NCI-H128 (cell line): ENCODE measurements around the gene PTPRB.

Experiments used
- DNase-seq: peaks from one replicate; lab custom pipeline; 2025; ENCODE audit not compliant: unreplicated experiment; lab: John Stamatoyannopoulos, UW

Gene PTPRB

DNA sequence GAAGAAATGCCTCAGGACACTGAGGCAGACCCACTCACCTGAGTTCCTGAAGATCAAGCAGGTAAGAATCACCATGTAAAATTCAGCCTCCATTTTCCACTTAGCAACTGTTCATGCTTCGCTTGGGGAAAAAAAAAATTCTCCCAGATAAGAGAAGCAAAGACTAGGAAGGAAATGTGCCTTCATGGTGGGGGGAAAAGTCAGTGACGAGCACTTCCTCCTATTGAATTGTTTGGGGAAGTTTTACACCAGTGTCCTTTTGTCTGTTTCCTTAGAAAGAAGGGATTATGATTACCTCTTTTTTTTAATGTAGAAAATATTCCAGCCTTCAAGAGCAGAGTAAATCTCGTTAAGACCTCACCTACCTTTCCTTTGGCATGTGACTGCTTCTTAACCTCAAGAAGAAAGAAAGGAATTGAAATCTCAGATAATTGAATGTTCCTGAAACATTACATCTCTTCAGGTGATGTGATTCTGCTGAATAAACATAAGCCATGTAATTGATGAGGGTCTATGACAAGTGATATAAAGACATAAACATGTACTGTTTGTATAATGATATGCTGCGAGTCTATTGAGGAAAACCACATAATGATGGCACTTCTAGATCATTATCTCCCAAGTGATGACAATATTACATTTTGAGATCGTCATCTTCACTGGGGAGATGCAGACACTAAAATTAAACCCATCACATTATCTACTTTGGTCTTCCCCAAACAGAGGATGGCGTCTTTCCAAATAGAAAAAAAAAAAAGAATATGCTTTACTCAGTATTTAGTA is at the start of gene PTPRB:
Gene PTPRB (minus strand): TSS at position 127 of the 783 bp plus-strand sequence. CDS start 34 bp downstream, at position 93.
- DNase-seq = no peak

DNA sequence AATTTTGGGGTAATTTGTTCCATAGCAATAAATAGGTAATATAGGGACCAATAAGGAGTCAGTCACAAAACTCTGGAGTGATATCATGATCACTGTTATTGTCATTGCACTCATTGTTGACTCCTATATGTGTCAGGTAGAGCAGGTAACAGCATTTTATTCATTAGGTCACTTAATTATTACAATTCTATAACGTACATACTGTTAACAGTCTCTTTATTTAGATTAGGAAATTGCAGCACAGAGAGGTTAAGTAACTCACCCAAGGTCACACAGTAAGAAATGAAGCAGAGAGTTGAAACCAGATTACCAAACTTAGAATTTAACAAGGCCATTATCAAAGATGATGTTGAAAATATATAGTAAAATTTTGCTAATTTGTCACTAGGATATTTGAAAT is 49.7 kb upstream of the PTPRB start:
- no peak for DNase-seq

DNA sequence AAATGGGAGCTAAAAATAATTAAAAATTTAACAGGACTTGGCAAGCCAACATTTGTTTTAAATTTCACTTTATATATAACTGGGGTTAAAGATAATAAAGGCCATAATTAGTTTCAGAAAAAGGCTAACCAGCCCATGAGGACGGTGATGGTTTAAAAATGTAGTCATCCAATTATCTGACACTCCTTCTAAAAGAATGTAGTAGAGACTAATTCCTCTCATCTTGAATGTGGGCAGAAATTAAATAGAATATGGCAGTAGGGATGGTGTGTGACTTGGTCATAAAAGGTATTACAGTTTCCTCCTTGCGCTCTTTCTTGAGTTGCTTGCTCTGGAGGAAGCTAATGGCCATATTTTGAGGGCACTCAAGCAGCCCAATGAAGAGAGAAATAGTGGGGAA is 49.1 kb upstream of the PTPRB start:
- DNase-seq = no peak

DNA sequence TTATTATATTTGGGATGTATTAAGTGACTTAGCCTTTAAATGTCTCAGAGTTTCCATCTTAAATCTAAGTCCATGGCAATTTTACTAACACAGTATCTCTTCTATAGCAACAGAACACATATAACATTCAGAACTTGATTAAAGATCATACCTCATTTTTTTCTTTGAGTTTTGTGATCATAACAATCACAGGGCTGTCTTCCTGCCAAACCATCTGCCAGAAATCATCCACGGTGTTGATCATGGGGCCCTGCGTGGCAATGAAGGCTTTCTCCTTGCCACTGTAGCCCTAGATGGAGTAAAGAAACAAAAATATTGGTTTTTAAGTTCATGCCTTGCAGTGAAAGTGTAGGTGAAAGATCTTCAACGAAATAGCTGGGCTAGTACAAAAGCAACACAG is 46.7 kb upstream of the PTPRB start:
- DNase-seq = no peak

DNA sequence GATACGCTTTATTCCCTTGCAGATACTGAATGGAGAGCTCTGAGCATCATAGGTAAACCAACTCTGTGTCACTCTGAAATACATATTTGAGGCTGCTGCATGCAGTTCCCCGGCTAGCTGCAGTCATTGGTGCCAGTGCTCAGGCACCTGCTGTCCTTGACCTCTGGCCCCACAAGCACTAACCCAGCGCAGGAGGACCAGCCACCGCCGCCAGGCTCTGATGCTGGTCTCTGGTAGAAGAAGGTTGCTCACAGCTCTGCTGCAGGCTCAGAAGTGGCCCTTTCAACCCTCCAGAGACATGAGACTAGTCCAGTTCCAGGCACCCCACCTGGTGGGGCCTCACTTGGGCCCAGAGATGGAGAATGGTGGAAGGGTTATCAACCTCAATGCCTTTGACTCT is 34.5 kb upstream of the PTPRB start:
- no peak for DNase-seq

DNA sequence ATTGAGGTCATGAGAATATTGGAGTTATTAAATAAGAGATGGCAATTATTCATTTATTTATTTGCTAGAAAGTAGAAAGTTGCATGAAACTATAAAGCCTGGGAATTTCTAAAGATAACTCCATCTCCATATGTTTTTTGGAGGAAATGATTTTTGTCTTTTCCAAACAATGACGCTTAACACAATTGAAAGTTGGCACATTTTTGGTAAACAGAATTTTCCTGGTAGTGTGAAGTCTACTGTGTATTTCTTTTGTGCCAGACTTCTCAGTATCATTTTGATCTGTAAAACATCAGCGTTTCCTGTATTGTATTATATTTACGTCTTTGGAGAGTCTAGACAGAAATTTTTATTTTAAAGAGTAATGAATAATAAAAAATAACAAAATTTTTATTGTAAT is 33.7 kb upstream of the PTPRB start:
- DNase-seq = no peak

DNA sequence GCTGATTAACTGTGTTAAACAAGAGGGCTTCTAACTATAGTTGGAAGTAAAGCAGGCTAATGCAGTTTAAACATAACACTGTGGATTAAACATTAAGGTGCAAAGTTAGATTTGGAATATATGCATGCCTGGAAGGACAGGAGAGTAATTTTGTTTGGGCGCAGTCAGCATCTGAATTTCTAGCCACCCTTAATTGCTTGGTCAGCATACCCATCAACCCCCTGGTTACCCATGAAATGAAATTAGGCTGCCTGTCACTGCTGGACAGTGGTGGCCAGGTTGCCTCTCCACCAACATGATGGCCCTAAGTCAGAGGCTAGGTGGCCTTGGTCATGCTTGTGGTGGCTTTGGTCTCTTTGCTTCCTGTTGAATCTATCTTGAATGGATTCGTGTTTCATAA is 30.0 kb upstream of the PTPRB start:
- DNase-seq = no peak

DNA sequence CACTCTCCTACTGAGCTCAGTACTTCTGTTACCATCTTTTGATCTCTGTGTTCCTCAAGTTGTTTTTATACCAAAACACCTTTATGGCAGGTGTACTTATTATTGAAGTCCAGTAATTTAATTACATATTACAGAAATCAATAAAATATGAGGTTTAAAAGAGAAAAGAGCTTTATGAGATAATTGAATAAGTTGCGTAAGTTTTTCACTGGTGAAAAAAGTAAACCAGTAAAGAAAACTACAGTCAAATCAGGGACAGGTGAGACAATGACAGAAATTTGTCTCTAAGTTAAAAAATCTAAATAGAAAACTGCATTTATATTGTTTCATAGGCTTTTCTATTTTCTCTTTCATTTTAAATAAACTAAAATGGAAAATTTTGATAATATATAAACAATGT is 29.1 kb upstream of the PTPRB start:
- DNase-seq = no peak

DNA sequence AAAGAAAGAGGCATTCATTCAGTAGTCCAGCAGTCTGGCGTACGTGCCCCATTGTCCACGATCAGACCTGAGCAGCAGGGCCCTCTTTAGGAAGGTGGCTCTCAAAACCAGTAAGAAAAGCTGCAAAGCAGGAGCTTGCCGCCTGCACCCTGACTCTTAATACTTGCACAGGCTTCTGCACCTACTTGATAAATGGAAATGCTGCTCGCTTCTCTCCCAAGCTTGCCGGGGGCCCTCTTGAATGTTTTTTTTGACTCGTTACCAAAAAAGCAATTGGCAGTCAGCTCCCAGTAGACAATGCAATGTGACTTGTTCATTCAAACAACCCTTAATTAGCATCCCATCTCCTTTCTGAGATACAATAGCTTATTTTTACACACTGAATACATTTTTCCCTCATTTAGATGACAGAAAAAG is 27.2 kb upstream of the PTPRB start:
- DNase-seq = no peak

DNA sequence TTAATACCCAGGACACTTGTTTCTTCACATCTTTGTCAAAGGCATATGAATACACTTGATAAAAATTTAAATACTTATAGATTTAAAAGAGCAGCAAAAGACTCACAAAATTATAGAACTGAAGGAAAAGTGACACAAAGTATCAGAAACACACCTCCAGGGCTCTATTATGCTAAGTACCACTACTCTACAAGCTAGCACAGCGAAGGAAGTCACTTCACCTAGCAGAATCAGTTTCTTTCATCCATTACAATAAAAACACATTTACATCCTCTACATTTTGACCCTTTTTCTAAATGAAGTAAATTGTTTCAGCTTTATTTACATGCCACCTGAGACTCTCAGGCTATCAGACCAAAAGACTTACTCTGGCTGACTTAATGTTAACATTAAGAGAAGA is 26.6 kb upstream of the PTPRB start:
- DNase-seq = no peak

DNA sequence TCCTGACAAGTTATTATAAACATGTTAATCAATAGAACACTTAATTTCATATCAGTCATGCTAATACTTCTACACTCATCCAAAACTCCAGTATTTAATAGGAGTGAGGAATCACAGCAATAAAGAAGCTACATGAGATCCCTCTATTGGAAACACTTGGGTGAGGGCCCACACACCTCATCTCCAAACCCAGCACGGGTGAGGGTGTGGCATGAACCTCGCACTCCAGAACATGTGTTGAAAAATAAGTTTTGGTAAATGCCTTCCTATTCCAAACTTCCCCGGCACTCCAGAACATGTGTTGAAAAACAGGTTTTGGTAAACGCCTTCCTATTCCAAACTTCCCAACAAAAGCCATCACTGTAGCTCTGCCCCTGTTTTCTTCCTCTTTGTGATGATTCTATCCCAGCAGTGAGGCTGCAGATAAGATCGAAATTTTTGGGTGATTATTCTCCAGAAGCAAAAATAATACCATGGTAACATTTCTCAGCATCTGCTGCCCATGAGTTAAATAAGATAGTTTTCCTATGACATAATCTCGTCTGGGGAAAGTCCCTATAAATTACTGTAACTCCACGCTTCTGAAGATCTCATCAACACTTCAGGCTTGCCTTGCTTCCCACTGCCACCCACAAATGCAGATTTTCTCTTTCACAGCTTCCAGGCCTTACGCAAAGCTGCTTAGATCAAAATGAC is 24.4 kb upstream of the PTPRB start:
- DNase-seq = no peak

DNA sequence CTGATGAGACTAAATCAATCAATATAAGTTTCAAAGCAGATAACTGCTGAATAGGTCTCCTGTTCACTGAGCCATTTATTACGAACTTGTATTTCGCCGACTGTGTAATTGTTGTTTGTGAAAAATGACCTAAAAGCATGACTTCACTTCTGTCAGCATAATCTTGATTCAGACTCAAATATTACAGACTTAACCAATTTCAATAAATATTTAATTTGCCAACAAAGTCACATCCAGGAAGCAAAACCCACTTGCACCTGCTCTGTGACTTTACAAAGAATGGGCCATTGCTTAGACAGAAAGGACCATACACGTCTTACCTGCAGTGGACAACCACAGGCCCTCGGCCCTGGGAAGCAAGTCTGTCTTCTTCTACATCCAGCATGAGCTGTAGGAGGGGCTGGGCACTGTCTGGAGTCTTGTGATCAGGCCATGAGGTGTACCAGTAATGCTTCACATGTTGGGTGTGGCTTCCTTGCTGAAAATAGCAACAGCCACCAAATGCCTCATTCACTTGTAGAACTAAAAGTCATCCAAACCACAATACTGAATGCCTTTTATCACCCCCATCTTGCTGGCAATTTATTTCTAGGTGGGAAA is 23.5 kb upstream of the PTPRB start:
- no peak for DNase-seq

DNA sequence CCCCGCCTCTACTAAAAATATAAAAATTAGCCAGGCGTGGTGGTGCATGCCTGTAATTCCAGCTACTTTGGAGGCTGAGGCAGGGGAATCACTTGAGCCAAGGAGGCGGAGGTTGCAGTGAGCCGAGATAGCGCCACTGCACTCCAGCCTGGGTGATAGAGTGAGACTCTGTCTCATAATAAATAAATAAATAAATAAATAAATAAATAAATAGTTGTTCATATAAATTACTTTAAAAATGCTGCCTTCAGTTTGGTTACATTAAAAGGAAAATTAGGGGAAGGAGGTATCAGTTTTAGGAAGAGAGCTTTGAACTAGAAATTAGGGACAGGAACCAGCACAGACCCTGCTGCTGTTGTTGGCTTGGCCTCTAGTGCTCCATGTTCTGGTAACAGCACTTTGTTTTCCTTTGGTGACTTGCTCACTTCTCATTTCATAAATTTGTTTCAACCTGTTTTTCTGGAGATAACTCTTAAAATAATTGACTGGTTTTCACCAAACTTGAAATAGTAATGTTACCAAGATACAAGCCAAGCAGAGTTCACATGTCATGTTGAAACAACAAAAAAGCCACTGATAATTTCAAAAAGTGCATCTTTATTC is 22.9 kb upstream of the PTPRB start:
- no peak for DNase-seq

DNA sequence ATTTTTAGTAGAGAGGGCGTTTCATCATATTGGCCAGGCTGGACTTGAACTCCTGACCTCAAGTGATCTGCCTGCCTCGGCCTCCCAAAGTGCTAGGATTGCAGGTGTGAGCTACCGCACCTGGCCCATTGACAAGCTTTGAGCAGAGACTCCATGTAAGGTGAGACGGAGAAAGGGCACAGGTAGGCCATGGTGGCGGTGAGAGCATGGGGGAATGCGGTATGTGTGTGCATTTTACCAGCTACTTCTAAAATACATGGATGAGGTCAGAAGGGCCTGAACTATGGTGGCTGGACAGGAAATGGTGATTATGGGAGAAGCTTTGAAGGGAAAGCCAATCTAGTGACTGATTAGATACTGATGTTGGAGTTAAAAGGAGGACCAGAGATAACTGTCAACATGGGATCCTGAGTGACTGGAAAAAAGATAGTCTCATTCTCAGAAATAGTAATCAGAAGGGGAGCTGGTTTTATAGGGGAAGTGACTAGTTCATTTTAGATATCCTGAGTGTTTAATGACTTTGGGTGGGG is 21.9 kb upstream of the PTPRB start:
- DNase-seq = no peak

DNA sequence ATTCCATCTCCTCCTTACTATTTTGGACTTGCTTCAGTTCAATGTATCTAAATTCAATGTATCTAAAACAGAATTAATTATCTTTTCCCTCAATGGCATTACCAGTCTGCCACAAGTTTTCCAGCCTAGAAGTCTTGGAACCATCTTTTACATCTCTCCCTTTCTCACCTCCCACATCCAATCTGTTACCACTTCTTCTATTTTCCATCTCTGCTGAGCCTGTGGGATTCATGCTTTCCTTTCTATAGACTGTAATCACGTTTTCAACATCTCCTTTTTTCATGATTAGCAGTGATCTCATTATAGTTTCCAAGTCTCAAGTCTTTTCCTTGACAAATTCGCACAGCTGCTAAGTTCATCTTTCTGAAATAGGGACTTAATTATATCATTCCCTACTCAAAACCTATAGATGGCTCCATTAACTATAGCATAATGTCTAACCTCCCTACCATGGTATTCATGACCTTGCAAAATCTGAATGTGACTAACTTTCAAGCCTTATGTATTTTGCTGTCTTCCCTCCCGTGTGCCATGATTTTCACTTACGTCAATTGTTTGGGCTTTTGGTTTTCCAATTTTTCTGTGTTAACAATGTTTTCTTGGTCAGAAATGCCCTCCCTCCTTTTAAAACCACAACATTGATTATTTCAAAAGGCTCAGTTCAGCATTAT is 20.5 kb upstream of the PTPRB start:
- no peak for DNase-seq

DNA sequence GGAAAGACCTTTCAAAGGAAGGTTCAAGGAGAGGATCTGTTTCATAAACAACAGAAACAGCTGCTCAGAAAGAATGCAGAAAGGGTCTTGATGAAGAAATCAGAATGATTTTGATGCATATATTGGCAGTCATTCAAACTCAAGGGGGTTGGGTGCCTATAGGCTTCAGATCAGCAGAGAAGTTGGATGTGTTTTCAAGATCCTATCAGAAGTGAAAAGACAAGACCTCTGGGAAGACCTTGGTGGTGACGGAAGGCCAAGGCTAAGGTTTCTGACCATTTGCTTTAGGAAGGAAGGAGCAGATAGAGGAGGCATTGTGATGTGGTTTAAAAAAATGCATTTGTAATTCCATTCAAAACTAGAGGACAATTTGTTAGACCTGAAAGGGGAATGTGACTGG is 15.2 kb upstream of the PTPRB start:
- DNase-seq = no peak

DNA sequence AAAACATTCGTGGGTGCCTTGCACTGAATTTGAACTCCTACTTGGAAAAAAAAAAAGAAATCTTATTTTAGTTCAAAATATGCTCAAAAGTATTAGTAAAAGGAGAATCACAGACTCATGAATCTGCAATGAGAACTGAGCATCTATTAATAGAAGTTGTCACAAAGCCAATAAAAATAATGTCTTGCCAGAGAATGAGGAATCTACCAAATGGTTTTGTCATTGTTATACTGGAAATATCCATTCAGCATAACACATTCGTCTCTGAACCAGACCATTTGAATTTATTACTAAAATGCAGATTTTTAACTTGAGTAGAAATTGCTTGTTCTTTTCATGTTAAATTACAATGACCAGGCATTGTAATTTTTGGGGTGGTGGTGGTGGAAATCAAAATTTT is 11.6 kb upstream of the PTPRB start:
- DNase-seq = no peak

DNA sequence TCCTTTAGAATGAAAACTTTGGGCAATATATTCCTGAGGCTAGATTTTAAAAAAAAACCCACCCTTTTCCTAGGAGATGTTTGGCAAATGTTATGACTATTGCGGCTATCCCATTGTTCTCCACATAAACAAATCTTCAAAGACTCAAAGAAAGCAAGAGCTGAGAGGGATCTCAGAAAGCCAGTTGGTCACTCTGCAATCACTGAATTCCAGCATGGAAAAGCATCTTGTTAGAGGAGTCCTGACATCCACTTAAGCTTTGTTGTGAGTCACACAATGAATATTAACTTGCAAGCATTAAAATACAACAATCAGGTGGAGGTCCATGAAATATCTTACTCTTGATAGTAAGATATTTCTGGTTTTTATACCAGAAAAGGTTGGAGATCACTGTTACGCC is 11.0 kb upstream of the PTPRB start:
- no peak for DNase-seq

DNA sequence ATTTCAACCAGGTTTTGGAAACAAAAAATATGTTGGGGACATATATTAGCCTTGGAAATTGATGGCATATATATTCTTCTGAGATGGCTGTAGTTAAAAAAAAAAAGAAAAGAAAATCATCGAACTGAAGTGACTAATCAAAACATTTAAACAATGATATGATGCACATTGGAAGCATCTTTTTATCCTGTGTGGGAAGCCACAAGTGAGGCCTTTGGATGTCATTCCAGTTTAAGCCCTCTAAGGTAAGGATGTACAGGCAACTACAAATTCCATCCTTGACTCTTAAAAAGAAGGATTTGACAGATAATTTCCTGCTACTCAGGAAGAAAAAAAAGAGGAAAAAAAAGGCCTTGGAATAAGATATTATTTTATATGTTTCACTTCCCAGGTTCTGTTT is 9.6 kb upstream of the PTPRB start:
- no peak for DNase-seq

DNA sequence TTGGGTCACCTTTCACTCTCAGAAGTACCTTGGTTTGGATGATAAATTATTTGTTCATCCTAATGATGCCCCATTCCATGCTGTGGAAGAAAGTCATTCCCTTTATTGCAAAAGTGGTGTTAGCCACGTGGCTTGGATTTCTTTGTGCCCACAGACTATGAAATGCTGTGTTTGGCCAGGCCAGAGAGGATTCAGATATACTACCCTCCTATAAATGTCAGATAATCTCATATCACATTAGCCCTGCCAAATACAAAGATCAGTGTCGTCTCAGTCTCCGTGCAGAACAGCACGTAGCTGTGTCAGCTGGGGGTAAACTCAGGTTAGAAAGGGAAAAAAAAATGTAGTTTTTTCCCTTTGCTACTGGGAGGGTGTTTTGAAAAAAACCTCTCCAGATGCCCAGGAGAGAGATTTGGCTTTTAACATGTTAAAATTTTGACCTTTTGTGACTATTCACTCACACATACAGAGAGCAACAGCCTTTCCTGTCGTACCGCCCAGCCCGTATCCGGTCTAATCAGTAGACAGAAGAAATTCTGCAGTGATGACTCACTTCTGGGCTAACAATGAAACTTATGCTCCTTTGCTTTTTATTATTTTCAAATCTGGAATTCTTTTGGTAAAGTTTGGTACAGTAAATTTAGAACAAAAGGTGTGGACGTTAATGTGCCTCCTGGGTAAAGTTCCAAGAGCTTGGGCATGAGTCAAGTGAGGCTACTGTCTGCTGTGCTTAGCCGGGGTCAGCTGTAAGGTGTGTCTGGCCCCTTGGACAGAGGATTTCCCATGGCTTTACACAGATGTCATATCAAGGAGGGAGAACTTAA is 8.5 kb upstream of the PTPRB start:
- no peak for DNase-seq
